Lower leg skin (tissue), 4 donors: ENCODE measurements around the gene ADGRG3. TPM values are rescaled to one million over a fixed set of nuclear protein-coding genes. Genes with fewer than 3 reads are reported as not detected.

Source experiments
- DNase-seq, 2 donors: peaks; one replicate each; pipeline ENCODE4 v3.0.0-alpha.2; 2019; ENCODE audit warnings: low spot score in 2 of 2
- H3K4me3 ChIP-seq: fragments of 200-600 bp; sonication (generic); 2 replicates; pipeline ENCODE4 v1.5.1; 2017; ENCODE audit warnings: mild to moderate bottlenecking, low read depth; ENCODE audit not compliant: poor library complexity, severe bottlenecking
- POLR2A ChIP-seq, 2 donors: fragments of 450-650 bp; IDR thresholded peaks; one replicate each; pipeline ENCODE4 v1.6.1; 2016 to 2017; ENCODE audit warnings: antibody characterized with exemption in 2 of 2, mild to moderate bottlenecking in 1 of 2, moderate library complexity in 1 of 2
- WGBS, 2 donors: methylation state at CpG; one replicate each; pipeline ENCODE4 v1.1.5; 2018; 5-methylcytosine and 5-hydroxymethylcytosine counted together
- intact Hi-C: fragments of 100-400 bp; cut with DNase I; formaldehyde crosslinking; loops from one replicate; pipeline ENCODE4 v1.15.0; 2023; ENCODE audit warnings: low total_unique reads
- total RNA-seq, 4 donors: library from RNA; depleted of rRNA; stranded (reverse); fragments of >200 nt; gene quantifications; one replicate each; pipeline ENCODE4 v1.1.0, GENCODE V29; 2016
- TF ChIP-seq, protein P1 (sequence below), 3 donors: fragments of 450-650 bp; IDR thresholded peaks; one replicate each; pipeline ENCODE4 v1.5.1; 2016; ENCODE audit warnings: antibody characterized with exemption in 3 of 3, mild to moderate bottlenecking in 3 of 3, moderate library complexity in 2 of 3

ADGRG3 gene
- total RNA-seq, 4 donors from 2014 or later, result 0.25 to 7.3 (median 1.1) TPM

DNA sequence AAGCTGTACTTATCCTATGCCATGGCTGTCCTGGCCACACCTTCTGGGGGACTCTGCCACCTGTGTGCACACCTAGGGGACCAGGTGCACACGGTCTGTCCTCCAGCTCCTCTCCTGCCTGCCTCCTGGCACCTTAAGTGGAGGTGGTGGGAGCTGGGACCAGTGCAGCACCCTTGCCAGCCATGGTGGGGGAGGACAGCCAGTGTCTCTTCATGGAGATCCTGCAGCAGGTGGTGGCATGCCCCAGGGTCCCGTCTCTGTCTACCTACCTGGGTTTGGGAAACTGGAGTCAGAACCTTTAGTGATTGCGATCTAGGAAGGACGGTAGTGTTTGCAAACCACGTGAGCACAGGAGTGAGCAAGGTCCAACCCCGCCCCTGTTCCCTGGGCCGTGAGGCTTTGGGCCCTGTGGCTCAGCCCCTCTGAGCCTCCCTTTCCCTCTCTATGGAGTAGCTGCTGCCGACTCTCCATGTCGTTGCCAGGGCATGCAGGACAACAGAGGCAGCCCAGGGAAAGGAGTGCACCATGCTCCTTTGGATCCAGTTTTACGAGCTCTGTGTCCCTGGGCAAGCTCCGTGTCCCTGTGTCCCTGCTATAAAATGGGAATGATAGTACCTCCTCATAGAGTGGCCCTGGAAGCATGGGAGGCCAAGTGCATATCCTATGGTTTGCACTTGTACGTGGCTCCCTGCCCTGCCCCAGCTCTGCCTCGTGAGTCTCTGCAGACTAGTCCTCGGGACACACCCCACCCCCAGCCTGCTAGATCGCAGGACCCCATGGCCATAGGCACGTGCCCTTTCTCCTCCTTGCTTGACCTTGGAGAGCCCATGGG is 32.6 kb upstream of the ADGRG3 start:
- TF ChIP-seq, protein P1, sequence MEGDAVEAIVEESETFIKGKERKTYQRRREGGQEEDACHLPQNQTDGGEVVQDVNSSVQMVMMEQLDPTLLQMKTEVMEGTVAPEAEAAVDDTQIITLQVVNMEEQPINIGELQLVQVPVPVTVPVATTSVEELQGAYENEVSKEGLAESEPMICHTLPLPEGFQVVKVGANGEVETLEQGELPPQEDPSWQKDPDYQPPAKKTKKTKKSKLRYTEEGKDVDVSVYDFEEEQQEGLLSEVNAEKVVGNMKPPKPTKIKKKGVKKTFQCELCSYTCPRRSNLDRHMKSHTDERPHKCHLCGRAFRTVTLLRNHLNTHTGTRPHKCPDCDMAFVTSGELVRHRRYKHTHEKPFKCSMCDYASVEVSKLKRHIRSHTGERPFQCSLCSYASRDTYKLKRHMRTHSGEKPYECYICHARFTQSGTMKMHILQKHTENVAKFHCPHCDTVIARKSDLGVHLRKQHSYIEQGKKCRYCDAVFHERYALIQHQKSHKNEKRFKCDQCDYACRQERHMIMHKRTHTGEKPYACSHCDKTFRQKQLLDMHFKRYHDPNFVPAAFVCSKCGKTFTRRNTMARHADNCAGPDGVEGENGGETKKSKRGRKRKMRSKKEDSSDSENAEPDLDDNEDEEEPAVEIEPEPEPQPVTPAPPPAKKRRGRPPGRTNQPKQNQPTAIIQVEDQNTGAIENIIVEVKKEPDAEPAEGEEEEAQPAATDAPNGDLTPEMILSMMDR (IDR thresholded peaks at IDR 0.05), result no peak
- no peak overlapping the region for H3K4me3 ChIP-seq
- DNase-seq, result no peak
- WGBS, 2 donors, result 42 to 53% methylated on average over 13 to 16 of the region's 16 CpGs
- intact Hi-C loops, result no loop called here

DNA sequence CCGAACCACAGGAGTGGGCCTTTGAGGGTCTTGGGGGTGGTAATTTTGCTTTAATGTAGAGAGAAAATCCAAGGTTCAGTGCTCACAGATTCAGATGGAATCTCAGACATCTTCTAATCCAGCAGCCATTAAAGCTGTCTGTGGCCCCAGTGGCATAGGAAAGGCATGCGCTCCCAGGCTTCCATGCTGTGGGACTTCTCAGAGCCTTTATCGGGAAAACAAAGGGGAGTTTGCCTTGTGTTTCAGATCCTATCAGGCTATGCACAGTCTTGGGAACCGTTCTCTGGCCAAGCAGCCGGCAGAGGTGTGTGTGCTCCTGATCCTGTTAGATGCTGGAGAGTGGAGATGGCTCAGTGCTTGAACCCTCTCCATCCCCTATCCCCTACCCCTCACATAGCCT is 31.9 kb upstream of the ADGRG3 start:
- intact Hi-C loops, result no loop called here
- H3K4me3 ChIP-seq, result no peak overlapping the region
- no peak for DNase-seq
- TF ChIP-seq, protein P1 (IDR thresholded peaks at IDR 0.05), result no peak
- TF ChIP-seq POLR2A (IDR thresholded peaks at IDR 0.05), result no peak
- WGBS, 2 donors, result 89% methylated on average over 4 to 5 of the region's 5 CpGs

DNA sequence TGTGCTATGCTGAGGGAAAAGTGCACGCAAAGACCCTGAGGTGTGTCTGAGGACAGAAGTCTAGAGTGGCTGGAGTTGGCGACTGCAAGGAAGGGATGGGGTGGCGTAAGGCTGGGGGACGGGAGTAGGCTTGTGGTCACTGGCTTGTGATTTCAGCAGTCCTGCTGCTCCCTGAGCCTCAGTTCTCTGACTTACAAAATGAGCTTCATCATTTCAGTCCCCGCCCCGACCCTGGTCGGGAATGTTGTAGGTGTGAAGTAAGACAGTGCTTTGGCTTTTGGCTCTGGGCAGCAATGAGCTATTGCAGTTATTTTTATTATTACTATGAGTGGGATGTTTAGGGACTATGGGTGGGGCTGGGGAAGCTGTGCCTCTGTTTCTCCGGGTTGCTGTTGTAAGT is 31.1 kb upstream of the ADGRG3 start:
- DNase-seq, result no peak
- intact Hi-C loops, result no loop called here
- no peak overlapping the region for H3K4me3 ChIP-seq
- no peak for TF ChIP-seq POLR2A (IDR thresholded peaks at IDR 0.05)
- TF ChIP-seq, protein P1 (IDR thresholded peaks at IDR 0.05), result no peak
- 52 to 58% methylated on average over 8 of the region's 8 CpGs for WGBS, 2 donors

DNA sequence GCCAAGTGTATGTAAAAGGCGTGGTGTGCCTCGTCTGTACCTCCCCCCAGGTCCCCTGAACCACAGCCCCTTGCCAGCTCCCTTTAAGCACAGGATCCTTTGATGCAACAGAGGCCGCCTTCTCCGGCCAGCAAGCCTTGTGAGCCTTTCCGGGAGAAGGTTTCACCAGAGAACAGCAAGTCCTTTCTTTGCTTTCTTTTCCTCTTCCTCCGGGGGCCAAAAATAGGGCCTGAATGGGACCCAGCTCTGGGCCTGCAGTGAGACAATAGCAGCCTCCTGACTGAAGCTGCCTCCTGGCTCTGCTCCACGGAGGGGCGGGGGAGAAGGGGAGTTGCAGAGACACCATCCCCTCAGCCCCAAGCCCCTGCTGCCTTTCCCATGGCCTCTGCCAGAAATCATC is 30.7 kb upstream of the ADGRG3 start:
- intact Hi-C loops, result no loop called here
- 33 to 48% methylated on average over 8 of the region's 8 CpGs for WGBS, 2 donors
- no peak for DNase-seq
- TF ChIP-seq, protein P1 (IDR thresholded peaks at IDR 0.05), result no peak
- TF ChIP-seq POLR2A (IDR thresholded peaks at IDR 0.05), result no peak
- H3K4me3 ChIP-seq, result no peak overlapping the region

DNA sequence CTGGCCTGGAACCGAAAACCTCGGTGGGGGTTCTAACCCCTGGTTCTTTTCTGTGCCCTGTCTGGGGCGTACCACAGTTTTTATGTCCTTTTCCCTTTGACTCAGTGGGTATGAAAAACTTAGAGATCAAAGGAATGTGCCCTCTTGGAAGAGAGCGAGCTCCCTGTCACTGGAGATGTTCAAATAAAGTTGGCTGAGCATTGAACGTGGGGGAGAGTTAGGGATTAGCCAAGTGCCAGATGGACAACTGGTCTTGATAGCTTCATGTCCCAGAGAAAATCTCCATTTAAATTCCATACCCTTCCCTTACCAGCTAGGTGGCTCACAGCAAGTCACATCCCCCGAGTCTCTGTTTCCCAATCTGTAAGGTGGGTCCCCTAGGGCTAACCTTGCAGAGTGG is 30.1 kb upstream of the ADGRG3 start:
- TF ChIP-seq POLR2A (IDR thresholded peaks at IDR 0.05), result no peak
- TF ChIP-seq, protein P1 (IDR thresholded peaks at IDR 0.05), result no peak
- intact Hi-C loops, result no loop called here
- 71 to 83% methylated on average over 6 of the region's 6 CpGs for WGBS, 2 donors

DNA sequence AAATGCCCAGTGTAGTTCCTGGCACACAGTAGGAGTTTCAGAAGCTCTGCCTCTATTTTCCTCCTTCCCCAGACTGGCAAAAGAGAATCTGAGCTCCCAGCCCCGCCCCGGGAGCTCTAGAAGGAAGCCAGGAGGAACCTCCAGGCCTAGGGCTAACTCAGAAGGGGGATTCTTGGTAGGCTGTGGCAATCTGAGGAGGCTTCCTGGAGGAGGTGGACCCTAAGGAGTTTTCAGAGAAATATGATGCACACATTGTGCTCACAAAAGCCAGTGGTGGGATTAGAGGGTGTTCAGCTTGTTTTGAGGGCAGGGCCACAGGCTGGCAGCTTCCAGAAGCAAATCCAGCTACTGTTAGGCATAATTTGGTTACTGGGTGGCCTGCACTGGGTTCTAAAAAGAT is 29.7 kb upstream of the ADGRG3 start:
- intact Hi-C loops, result no loop called here
- DNase-seq, result no peak
- no peak overlapping the region for H3K4me3 ChIP-seq
- TF ChIP-seq POLR2A (IDR thresholded peaks at IDR 0.05), result no peak
- 68 to 93% methylated on average over 2 of the region's 2 CpGs for WGBS, 2 donors

More for the DNA sequence above, 30.1 kb upstream of the ADGRG3 start:
- no peak overlapping the region for H3K4me3 ChIP-seq
- DNase-seq, result no peak
